Loucy (cell line): ENCODE measurements around the gene TBC1D3G.
"Not testable (repeated sequence)": the region's sequence is repeated elsewhere in the genome, so short reads cannot be mapped to it uniquely, and the experiment has no call there.

Source experiments
- EZH2phosphoT487 ChIP-seq: fragments of 200-600 bp; IDR thresholded peaks from 2 replicates; pipeline ENCODE4 v1.6.1; 2018; ENCODE audit warnings: antibody characterized with exemption, mild to moderate bottlenecking, moderate library complexity, borderline replicate concordance
- TF ChIP-seq, protein P1 (sequence below): fragments of 200-600 bp; sonication (generic); conservative IDR thresholded peaks from 2 replicates; pipeline ENCODE4 v1.5.1; 2014; ENCODE audit warnings: mild to moderate bottlenecking, antibody characterized with exemption, low read length

GRCh38 chr17:36284219-36284618, 39.5 kb upstream of the TBC1D3G start:
- TF ChIP-seq, protein P1, sequence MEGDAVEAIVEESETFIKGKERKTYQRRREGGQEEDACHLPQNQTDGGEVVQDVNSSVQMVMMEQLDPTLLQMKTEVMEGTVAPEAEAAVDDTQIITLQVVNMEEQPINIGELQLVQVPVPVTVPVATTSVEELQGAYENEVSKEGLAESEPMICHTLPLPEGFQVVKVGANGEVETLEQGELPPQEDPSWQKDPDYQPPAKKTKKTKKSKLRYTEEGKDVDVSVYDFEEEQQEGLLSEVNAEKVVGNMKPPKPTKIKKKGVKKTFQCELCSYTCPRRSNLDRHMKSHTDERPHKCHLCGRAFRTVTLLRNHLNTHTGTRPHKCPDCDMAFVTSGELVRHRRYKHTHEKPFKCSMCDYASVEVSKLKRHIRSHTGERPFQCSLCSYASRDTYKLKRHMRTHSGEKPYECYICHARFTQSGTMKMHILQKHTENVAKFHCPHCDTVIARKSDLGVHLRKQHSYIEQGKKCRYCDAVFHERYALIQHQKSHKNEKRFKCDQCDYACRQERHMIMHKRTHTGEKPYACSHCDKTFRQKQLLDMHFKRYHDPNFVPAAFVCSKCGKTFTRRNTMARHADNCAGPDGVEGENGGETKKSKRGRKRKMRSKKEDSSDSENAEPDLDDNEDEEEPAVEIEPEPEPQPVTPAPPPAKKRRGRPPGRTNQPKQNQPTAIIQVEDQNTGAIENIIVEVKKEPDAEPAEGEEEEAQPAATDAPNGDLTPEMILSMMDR = not testable (repeated sequence)
- not testable (repeated sequence) for TF ChIP-seq EZH2phosphoT487
